Cardiac muscle cell (in vitro differentiated cells and primary cell): ENCODE measurements around the gene GRAMD1A. TPM values are rescaled to one million over a fixed set of nuclear protein-coding genes. Genes with fewer than 3 reads are reported as not detected.
A peak's percentile ranks its signal among the peaks of the same experiment; 100 is the strongest.

Experiments
- DNase-seq, 2 donors: peaks; one replicate each; pipeline versions ENCODE4 v3.0.0 to v3.0.0-alpha.2; 2010 to 2017; ENCODE audit warnings: low read depth in 1 of 2, low spot score in 1 of 2
- H3K27ac ChIP-seq: fragments of 200-600 bp; sonication (generic); 2 replicates; pipeline ENCODE4 v1.5.1; 2016
- H3K27me3 ChIP-seq: fragments of 200-600 bp; sonication (generic); 2 replicates; pipeline ENCODE4 v1.6.0; 2016; ENCODE audit warnings: control low read depth
- H3K36me3 ChIP-seq: fragments of 200-600 bp; sonication (generic); 2 replicates; pipeline ENCODE4 v1.5.1; 2016; ENCODE audit warnings: control low read depth
- H3K4me1 ChIP-seq: fragments of 200-600 bp; sonication (generic); 2 replicates; pipeline ENCODE4 v1.8.1; 2017; ENCODE audit warnings: low read depth, mild to moderate bottlenecking, mixed run types
- H3K4me3 ChIP-seq: fragments of 200-600 bp; sonication (generic); 2 replicates; pipeline ENCODE4 v1.5.1; 2016; ENCODE audit warnings: mild to moderate bottlenecking
- H3K9me3 ChIP-seq: fragments of 200-600 bp; sonication (generic); 2 replicates; pipeline ENCODE4 v1.5.1; 2017; ENCODE audit warnings: low read depth, mild to moderate bottlenecking, control low read depth
- CTCF ChIP-seq: IDR thresholded peaks from 2 replicates; pipeline ENCODE4 v1.5.1; 2012; ENCODE audit warnings: low read depth, mild to moderate bottlenecking, low read length
- polyA plus RNA-seq: library from polyadenylated mRNA; unstranded; fragments of >200 nt; fragmentation: Nextera tagmentation; extraction: Ambion mirVana; gene quantifications from 2 replicates; pipeline ENCODE4 v1.2.1, GENCODE V29; 2016
- total RNA-seq: library from RNA; depleted of rRNA; stranded (reverse); fragments of >200 nt; gene quantifications from 2 replicates; pipeline ENCODE4 v1.2.3, GENCODE V29; 2016

The GRAMD1A gene
- total RNA-seq (68.8 and 113 TPM in 2 replicates), polyA plus RNA-seq (84.6 and 127 TPM in 2 replicates)

- no peaks in the 10 kb centered on the region for H3K27me3 ChIP-seq
- peaks cover 11% of the 10 kb centered on the region for H3K4me1 ChIP-seq
- peak within 1 kb of the TSS; percentile 93 for H3K27ac ChIP-seq
- no peak for TF ChIP-seq CTCF
- peak within 1 kb of the TSS; percentile 98 for H3K4me3 ChIP-seq
- DNase-seq, result peak; percentile 90 to 94
- H3K36me3 ChIP-seq, result no peaks in the 10 kb centered on the region
- no peaks in the 10 kb centered on the region for H3K9me3 ChIP-seq
These were observed at the start of gene GRAMD1A for GRCh38 chr19:34999498-35000337. Gene GRAMD1A (plus strand): TSS chr19:35000323. CDS start chr19:35000479, 156 bp downstream.

- no peak for DNase-seq
- Histone ChIP-seq H3K27me3 (no peaks in the 10 kb centered on the region), H3K27ac (no peak overlapping the region), H3K4me3 (no peak overlapping the region), H3K4me1 (no peaks in the 10 kb centered on the region), H3K36me3 (peaks cover 6% of the 10 kb centered on the region), H3K9me3 (peaks cover 4% of the 10 kb centered on the region)
- TF ChIP-seq CTCF, result no peak
These were observed 47.0 kb upstream of the GRAMD1A start for GRCh38 chr19:34953092-34953491.

- no peak for TF ChIP-seq CTCF
- H3K9me3 ChIP-seq, result peaks cover 8% of the 10 kb centered on the region
- H3K4me1 ChIP-seq, result peaks cover 9% of the 10 kb centered on the region
- H3K4me3 ChIP-seq, result no peak overlapping the region
- no peak overlapping the region for H3K27ac ChIP-seq
- no peak for DNase-seq
- H3K36me3 ChIP-seq, result peaks cover 17% of the 10 kb centered on the region
- no peaks in the 10 kb centered on the region for H3K27me3 ChIP-seq
These were observed 42.0 kb upstream of the GRAMD1A start for GRCh38 chr19:34957830-34958751.

GRCh38 chr19:34959021-34959420, 41.1 kb upstream of the GRAMD1A start:
- Histone ChIP-seq H3K4me1 (peaks cover 9% of the 10 kb centered on the region), H3K27me3 (no peaks in the 10 kb centered on the region), H3K36me3 (peaks cover 17% of the 10 kb centered on the region), H3K4me3 (no peak overlapping the region), H3K9me3 (peaks cover 8% of the 10 kb centered on the region), H3K27ac (no peak overlapping the region)
- no peak for DNase-seq
- no peak for TF ChIP-seq CTCF

- H3K27me3 ChIP-seq, result no peaks in the 10 kb centered on the region
- no peak overlapping the region for H3K27ac ChIP-seq
- no peak overlapping the region for H3K4me3 ChIP-seq
- H3K4me1 ChIP-seq, result peaks cover 9% of the 10 kb centered on the region
- H3K36me3 ChIP-seq, result peaks cover 17% of the 10 kb centered on the region
- no peak for TF ChIP-seq CTCF
- DNase-seq, result peak in 1 of 2 donors; percentile 60
- H3K9me3 ChIP-seq, result peaks cover 8% of the 10 kb centered on the region
These were observed 39.9 kb upstream of the GRAMD1A start for GRCh38 chr19:34960103-34960805.
